GM21737 (cell line): Measurements from ENCODE around the gene ADTRP.
A peak's percentile ranks its signal among the peaks of the same experiment; 100 is the strongest.

Experiments used
- ATAC-seq: cut with Tn5 transposase; IDR thresholded peaks from one replicate; pipeline ENCODE4 v1.9.1; 2021; ENCODE audit warnings: mild to moderate bottlenecking, moderate library complexity; ENCODE audit not compliant: unreplicated experiment

ADTRP gene

DNA sequence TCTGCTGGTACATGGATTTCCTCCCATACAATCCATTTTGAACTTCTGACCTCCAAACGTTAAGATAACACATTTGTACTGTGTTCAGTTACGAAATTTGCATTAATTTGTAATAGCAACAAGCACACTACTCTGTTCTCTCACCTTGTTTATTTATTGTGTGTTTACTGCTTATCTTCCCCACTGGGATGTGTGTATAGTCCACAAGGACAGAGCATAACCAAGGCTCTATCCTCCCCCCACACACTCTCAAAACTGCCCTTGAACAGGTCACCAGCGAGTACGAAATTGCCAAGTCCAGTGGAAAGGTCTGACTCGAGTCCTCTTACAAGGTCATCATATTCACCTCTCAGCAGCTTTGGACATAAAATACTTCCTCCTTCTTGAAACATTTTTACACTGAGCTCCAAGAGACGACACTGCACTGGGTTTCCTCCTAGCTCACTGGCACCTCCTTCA is 18.6 kb downstream of the ADTRP start:
- no peak for ATAC-seq

DNA sequence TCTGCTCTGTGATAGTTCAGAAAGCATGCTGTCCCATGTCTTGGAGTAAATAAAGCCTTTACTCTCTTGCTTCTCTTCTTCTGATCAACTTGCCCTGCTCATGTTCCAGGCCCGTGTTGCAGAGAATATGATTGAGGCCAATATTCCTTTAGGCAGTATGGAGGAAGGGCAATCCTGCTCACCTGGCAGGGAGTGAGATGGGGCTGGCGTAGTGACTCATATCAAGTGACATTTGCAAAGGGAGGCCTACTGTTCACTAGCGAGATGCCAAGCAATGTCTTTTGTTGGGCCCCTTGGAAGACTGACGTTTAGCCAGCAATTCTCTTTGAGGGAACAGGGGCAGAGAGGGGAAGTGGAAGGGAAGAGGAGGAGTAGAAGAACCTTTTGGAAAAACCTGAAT is 19.7 kb downstream of the ADTRP start:
- no peak for ATAC-seq

DNA sequence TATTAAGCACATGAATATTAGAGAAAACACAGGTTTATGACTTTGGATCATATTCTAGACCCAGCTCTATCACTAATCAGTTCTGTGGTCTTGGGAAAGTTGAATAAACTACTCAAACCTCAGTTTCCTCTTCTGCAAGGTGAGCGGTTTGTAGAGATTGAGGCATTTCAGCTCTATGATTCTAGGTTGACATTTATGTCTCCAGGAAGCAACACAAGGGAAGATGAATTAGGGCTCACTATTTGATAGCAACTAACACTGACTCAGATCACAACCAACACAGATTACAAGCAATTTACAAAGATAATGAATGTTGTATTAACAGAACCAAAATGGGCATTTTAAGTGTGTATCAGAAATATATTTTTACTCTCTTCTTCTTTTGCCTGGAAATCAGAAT is 21.9 kb downstream of the ADTRP start:
- ATAC-seq: no peak

DNA sequence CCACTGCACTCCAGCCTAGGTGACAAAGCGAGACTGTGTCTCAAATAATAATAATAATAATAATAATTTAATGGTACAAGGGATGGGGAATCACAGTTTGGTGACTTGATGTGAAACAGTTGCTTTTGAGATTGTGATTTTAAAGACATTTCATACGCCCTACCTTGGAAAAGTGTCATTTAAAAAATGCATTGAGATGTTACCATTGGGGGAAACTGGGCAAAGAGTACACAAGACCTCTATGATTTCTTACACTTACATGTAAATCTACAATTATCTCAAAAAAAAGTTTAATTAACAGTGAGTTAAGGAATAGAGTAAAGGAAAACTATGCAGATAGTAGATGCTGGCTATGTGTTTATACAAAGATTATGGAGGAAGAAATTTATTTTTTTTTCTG is 22.3 kb downstream of the ADTRP start:
- ATAC-seq: no peak

DNA sequence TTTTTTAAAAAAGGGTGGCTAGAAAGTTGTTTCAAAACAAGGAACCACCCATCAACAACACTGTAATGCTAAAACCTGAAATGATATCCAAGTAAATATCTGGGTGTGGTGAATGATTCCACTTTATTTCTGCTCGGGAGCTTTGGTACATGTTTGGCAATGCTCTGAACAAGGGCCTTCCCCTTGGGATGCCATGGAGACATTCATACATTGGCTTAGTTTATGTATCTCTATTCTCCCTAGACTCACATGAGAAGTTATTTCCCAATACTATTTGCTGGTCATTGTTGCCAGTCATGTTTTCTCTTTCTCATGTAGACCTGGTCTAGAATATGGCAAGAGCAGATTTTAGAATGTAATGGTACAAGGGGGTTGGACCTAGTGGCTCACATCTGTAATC is 22.9 kb downstream of the ADTRP start:
- ATAC-seq: no peak

DNA sequence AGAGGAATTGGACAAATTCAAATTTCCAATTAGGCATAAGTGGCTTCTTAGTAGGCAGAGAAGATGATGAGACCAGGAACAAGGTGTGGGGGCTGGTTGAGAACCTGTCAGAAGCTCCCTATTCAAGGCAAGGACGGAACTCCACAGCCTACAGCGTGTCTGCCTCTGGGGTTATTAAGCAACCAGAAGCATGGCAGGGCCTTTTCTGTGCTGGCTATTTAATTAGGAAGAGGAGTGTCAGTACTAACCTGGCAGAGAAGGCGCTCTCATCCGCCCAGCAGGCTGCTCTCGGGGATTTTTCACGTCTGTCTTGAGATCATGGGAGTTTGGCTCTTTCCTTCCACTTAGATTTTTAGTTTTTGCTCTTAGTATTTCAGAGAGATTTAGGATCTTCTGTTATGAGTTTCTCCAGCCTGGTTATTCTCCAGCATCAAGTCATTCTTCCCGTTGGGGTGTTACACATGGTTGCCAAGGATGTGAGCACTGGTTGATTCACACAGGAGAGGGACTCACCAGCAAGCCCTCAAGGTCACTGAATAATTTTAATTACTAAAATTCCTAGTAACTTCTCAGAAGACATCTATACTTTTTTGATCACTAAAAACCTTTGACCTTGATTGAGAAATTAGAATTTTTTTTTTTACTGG is 23.9 kb downstream of the ADTRP start:
- no peak for ATAC-seq

DNA sequence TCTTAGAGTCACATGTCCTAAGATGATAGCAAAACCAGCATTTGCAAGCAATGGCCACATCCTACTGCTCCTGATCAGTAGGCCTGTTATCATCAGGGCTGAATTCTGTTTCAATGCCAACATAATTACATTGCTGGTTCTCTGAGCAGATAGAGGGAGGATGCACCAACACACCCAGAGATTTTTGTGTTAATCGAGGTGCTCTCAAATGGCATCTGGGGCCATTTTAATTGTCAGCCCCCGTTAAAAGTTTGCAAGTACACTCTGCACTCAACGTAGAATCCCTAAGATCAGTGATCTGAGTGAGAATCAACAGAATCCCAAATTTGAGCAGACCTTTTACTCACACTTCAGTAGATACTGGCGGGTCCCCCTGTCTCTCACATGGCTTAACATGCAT is 24.8 kb downstream of the ADTRP start:
- no peak for ATAC-seq

DNA sequence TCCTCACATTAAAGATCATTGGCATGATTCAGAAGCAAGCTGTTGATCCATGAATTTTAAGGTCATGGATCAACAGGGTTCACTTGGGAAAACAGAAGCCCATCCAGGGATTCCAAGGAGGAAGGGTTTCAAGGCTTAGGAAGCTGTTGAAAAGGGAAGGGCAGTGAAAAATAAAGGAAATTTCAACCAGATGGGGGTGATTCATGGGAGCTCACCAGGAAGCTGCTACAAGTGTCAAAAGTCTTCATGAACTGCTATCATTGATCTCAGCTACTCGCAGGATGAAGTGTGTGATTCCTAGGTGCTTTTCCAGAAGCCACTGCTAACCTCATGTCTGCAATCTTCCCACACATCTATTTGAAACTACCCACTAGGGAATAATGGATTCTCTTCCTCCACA is 26.2 kb downstream of the ADTRP start:
- ATAC-seq: no peak

DNA sequence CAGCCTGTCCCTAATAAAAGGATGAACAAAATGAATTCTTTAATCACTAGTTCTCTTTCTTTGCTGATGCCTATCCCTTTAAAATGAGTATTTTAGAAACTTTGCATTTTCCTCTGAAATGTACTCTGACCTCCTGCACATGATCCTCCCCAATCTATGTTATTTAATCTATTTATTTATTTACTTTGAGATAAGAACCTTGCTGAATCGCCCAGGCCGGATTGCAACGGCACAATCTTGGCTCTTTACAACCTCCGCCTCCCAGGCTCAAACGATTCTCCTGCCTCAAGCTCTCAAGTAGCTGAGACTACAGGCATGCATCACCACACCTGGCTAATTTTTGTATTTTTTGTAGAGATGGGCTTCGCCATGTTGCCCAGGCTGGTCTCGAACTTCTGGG is 27.9 kb downstream of the ADTRP start:
- ATAC-seq: no peak

DNA sequence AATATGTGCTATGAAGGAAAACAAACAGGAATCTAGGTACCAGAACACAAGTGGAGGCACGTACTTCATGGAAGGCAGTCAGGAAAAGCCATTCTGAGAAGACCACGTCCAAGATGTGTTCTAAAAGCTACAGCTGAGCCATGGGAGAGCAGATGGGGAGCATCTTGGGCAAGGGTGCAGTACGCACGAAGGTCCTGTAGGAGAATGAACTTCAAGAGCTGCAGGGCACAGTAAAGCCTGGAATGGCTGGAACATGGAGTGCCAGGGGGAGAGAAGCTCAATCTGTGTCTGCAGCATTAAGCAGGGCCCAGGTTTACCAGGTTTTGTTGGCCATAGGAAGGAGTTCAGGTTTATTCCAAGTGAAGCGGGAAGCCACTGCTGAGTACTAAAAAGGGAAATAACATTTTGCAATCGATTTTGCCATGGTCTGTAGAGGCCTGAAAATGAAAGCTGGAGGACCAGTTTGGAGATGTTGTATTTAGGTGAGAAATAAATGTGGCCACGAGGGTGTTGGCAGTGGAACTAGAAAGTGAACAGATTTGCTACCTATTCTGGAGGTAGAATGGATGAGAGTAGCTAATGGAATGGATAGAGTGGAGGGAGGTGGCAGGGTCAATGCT is 29.9 kb downstream of the ADTRP start:
- no peak for ATAC-seq

DNA sequence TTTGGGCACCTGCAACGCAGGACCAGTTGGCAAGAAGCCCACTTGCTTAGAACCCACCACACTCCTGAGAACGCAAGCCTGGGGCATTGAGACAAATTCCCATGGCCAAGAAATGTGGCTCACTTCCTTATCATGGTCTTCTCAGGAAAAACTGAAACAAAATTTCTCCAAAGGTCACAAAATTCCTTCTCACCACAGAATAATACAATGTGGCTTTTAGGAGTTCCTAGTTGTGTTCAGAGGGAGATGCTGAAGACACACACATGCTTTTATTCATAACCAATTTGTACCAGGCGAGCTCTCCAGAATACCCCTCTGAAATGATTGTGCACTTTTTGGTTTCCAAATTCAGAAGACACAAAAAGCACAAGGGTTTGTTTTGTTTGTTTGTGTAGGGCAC is 31.6 kb downstream of the ADTRP start:
- no peak for ATAC-seq

DNA sequence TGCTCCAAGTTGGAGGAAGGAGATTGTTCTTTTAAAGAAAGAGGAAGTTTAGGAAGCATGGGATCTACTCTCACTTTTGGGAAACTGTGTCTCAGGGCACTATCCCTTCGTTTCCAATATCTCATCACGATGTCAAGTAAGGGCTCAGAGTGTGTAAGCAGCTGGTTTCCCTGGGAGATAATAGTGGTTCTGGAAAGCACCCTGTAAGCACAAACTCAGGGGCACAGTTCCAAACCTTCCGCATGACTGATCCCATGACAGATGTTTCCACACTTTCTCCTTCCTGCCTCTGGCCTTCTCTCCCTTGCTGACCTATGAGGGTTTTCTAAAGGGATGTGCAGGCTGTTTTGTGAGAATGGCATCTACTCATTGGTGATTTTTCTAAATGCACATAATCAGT is 33.9 kb downstream of the ADTRP start:
- no peak for ATAC-seq

DNA sequence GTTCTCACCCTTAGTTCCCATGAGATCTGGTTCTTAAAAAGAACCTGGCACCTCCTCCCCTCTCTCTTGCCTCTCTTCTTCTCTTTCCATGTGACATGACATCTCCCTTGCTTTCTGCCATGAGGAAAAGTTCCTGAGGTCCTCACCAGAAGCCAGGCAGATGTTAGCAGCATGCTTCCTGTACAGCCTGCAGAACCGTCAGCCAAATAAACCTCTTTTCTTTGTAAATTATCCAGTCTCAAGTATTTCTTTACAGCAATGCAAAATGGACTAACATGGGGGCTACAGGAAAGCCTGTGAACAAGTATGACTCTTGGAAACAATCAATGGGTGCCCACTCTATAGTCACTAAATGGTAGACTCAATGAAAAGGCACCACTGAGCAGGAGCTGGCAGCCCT is 34.5 kb downstream of the ADTRP start:
- ATAC-seq: no peak

DNA sequence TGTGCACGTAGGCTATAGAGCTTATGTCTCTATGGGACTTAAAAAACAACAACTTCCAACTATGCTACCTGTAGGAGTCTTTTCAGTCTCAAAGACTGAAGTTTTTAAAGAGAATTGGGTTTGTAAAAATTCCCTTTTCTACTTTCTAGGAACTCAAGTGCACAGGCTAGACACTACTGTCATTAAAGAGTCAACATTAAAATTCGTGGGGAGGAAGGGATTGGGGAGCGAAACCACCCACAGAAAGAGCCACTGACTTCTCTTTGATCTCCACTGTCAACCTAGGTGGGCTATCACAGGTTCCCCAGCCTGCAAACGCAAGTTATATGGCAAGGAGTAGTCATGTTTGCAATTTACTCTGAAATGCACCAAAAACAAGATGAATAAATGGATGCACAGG is 37.7 kb downstream of the ADTRP start:
- no peak for ATAC-seq

DNA sequence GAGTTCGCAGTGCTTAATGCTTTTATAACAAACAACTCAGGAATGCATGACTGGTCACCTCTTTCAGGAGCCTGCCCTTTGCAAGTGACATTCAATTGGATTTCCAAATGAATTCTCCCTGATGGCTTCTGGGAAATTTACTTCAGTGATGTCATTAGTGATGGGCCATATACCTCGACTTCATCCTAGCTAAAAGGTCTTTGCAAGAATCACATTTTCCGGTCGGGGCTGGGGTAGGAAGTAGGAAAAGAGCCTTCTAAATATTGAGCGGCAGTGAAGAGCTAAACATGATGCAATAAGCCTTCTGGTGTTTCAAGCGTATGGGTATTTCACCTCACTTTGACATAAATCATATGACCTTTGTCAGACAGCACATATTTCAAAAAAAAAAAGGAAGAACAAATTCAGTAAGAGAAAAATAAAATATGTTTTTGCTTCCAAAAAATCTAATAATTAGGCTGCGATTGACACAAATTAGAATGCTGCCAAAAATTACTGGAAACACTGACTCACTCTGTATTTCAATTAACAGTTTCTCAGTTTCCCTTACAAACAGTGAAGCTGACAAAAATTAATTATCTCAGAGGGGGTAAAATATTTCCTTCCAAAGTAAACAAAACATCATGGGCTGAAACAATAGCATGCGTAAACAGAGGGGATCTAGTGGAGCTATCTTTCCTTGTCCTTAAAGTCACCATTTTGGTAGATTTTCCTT is 39.8 kb downstream of the ADTRP start:
- no peak for ATAC-seq

DNA sequence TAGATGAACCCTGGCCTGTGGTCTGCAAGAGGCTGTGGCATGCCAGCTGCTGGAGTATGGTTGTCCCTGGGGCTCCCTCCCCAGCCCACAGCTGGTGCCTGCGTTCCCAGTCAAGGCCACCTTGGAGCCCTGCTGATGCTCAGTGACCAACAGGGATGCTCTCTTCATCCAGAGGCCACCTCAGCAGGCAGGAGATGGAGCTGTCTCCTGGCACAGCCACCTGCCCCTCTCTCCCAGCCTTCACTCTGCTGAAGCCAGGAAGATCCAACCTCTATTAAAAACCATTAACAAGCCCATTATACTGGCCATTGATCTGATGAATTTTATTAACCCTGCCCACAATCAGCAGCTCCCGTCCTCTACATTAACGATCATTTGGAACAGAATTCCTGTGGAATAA is 40.4 kb downstream of the ADTRP start:
- no peak for ATAC-seq

DNA sequence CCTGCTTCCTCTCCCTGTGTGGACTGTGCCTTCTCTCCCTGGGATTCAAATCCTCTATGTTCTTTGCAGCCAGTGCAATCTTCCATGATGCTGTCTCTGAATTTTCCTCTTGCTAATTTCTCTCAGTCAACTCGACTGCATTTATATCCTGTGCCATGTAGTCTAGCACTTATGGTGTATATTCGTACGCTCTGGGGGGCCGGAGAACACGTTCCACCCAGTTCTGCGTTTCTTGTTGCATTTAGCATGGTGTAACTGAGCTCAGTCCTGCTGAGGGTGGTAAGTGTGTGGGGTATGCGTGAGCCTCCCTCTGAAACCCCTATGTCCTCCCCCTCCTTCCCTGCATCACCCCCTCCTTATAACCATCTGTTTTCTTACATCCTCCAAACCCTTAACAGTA is 42.0 kb downstream of the ADTRP start:
- no peak for ATAC-seq

DNA sequence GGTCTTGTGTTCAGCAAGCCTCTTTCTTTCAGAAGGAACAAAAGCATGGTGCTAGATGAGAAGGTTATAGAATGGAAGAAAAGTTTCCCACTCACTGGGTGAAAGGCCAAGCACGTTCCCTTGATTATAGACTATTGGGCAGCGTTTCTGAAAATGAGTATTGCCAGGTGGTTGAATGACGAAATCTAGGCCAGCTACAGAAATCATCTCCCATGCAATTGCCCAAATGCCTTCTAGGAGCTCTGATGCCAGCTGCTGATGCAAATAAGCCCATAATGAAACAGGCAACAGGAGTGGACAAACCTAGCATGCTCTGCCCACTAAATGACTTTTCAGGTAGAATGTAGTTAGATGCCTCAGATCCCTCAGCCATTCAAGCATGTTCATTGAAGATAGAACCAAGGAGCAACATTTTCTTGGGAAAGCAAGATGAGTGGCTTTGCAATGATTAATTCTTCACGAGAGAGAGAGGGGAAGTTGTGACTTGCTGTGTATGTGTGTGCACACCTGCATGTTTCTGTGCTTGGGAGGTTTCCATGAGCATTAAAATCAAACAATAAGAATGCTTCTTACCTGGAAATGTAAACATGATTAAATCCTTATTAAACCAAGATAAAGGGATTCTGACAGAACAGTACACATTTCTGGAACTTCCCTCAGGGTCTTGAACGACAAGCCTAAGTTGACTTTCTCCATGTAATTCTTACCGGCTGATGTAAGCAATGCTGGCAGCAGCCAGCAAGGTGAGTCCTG is 43.6 kb downstream of the ADTRP start:
- no peak for ATAC-seq

DNA sequence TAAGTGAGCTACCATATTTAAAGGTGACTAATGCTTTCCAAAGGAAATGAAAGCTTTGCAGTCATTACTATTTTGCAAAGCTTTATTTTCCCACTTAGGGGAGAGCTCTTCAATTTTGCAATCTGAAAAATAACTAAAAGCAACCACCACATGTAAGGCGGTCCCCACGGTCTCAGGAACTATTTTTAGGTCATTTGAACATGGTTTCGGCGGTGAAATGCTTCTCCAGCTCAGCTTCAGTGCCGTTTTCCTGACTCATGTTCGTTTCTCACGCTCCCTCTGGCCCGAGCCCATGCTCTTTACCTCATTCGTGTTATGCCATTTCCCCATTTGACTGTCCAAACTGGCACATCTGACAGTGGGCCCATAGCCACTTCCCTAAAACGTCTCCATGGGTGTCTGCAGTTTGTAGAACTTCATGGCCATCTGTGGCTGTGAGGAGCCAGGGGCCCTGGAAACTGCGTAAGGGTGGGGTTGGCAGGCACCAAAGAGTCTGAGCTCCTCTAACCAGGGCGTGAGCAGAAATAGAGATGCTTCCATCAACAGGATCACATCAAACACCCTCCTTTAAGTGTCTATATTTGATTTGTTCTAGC is 46.5 kb downstream of the ADTRP start:
- ATAC-seq: peak; percentile 61

DNA sequence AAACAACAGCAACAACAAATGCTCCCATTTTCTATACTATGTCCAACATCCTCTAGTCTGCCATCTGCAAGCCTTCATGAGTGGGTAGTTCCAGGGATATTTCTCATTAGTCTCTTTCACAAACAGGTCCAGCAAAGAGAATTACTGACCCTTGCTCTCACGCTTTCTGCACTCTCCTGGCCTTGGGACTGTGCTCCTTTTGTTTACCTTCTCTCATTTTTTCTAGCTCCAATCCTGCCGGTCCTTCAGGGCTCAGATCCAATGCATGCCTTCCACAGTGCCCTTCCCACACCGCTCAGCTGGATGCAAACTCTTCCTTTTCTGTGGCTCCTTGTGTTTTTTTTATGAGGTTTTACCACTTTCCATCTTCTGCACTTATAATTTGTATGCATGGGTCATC is 47.2 kb downstream of the ADTRP start:
- no peak for ATAC-seq

DNA sequence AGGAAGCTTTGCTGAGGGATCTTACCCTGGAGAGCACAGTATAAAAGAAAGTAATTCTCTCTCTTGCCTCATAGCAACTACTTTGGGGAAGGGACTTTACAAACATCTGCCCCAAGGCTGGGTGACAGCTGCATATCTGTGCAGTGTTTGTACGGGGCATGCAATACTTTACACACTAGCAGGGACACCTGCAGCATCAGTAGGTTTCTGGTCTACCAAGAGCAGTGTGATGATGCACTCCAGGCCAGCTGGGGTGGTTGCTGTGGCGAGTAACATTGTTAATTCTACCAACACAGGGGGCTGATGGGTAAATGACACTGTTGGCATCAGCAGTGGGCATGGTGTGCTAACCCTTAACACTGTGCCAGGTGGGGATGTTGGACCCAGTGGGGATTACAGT is 48.0 kb downstream of the ADTRP start:
- ATAC-seq: no peak
